GM13976 (cell line): Measurements from ENCODE around the gene MSMB.
"Not testable (repeated sequence)": the region's sequence is repeated elsewhere in the genome, so short reads cannot be mapped to it uniquely, and the experiment has no call there.

Experiments
- DNase-seq: peaks from one replicate; pipeline ENCODE4 v3.0.0; 2012; ENCODE audit warnings: low spot score
- CTCF ChIP-seq: IDR thresholded peaks from 2 replicates; pipeline ENCODE4 v1.5.1; 2012; ENCODE audit warnings: borderline replicate concordance, mild to moderate bottlenecking; ENCODE audit not compliant: insufficient read depth; ENCODE audit errors: extremely low read depth, missing control alignments, control extremely low read depth
- in situ Hi-C: fragments of 300-500 bp; cut with MboI; formaldehyde crosslinking; loops from one replicate; pipeline ENCODE4 v1.12.0; 2022; ENCODE audit warnings: low sequenced_read_pairs, mixed read lengths, inconsistent platforms; ENCODE audit not compliant: unreplicated experiment

Gene MSMB

DNA sequence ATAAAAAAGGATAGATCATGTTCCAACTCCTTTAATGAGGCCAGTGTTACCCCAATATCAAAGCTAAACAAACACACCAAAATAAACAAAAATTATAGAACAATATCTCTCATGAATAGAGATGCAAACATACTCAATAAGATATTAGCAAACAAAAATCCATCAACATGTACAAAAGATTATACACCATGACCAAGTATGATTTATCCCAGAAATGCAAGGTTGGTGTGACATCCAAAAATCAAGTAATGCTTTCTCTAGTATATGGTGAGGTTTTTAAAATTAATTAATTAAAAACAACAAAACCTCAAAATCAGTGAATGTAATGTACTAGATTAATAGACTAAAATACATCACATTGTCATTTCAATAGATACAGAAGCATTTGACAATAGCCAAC lies 11.0 kb upstream of the MSMB start:
- in situ Hi-C loops, result no loop called here
- TF ChIP-seq CTCF, result no peak
- no peak for DNase-seq

GRCh38 chr10:46055771-46056170 lies 9.7 kb upstream of the MSMB start:
- DNase-seq, result no peak
- no peak for TF ChIP-seq CTCF
- in situ Hi-C loops, result no loop called here

DNA sequence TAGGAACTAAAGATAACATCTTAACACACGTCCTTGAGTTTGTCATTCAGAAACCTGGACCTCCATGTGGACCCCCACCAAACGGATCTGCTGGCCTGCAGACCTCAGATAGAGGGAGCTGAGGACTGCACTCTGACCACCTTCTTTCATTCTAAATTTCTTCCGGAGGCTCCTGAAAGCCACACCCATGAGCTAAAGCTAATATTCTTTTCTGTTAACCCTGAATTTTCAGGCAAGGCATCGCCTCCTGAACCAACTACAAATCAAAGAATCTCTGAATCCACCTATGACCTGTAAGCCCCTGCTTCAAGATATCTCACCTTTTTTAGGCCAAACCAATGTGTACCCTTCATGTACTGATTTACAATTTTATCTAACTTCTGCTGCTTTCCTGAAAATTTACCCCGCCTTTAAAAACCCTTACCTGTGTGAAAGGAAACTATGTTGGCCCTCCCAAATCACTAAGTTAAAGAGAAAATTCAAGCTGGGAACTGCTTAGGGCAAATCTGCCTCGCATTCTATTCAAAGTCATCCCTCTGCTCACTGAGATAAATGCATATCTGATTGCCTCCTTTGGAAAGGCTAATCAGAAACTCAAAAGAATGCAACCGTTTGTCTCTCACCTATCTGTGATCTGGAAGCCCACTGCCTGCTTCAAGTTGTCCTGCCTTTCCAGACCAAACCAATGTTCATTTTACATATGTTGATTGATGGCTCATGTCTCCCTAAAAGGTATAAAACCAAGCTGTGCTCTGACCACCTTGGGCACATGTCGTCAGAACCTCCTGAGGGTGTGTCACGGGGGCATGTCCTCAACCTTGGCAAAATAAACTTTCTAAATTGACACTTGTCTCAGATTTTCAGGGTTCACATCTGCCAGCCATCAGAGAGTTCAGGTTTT lies 7.7 kb upstream of the MSMB start:
- DNase-seq, result no peak
- no peak for TF ChIP-seq CTCF
- in situ Hi-C loops, result no loop called here

DNA sequence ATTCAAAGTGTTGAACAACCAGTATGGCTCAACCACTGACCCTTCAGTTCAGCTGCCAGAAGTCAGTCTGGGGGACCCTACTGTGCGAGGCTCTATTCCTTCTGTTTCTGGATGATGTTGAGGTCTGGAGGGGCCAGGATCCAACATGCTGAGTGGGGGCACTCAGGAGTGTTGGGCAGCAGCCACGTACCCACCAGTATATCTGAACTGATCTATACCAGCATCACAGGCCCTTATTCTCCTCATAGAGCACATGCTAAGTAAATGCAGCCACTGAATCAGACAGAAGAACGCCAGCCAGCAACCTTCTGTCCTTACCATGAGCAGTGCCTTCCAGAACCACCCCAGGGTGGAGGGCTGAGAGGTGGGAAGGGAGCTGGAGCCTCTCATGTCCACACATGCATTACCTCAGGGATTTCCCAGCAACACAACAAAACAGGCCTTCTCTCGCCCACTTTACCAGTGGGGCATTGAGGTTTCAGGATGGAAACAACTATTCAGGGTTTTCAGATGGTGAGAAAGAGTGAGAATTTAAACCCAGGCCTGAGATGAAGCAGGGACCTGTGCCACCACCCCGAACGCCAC lies 6.8 kb upstream of the MSMB start:
- no peak for TF ChIP-seq CTCF
- in situ Hi-C loops, result no loop called here
- no peak for DNase-seq

GRCh38 chr10:46052057-46052790 lies 6.2 kb upstream of the MSMB start:
- no peak for TF ChIP-seq CTCF
- in situ Hi-C loops, result no loop called here
- DNase-seq, result no peak

DNA sequence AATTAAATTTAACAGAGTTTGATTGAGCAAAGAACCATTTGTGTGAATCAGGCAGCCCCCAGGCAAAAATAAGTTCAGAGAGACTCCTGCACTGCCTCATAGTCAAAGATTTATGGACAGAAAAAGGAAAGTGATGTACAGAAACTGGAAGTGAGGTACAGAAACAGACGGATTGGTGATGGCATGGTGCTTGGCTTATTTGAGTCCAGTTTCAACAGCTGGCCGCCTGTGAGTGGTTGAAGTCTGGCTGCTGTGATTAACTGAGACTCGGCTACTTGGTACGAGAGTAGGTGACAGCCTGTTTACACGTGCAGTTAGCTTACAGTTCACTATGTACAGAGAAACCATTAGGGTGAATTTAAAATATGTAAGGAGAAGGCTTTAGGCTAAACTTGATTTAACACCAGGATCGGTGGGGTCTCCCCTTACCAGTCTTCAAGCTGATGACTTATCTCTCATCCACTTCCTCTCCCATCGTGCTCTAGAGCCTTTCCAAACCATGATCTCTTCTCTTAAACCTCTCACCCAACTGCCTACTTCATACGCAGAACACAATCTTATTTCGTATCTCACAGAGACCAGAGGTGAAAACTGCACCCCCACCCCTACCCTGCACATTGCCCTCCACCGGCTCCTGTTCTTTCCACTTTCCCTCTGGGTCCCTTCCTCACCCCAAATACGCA lies 5.0 kb upstream of the MSMB start:
- in situ Hi-C loops, result no loop called here
- no peak for DNase-seq
- TF ChIP-seq CTCF, result no peak

- DNase-seq, in situ Hi-C loops: not testable (repeated sequence)
These were observed 3.4 kb upstream of the MSMB start for GRCh38 chr10:46049497-46049831.
